HEK293 (cell line): ENCODE data around the gene TLE6.

Experiments used
- CTCF ChIP-seq: fragments of 450-650 bp; formaldehyde crosslinking; IDR thresholded peaks from 2 replicates; pipeline ENCODE4 v1.5.1; 2016; ENCODE audit warnings: missing biosample characterization, missing genetic modification characterization
- HOXD13 ChIP-seq: sonication (generic); formaldehyde crosslinking; IDR thresholded peaks from 2 replicates; pipeline ENCODE4 v1.8.0; 2022; ENCODE audit warnings: missing genetic modification reagents, borderline replicate concordance
- YY1 ChIP-seq: fragments of 450-650 bp; formaldehyde crosslinking; IDR thresholded peaks from 2 replicates; pipeline ENCODE4 v1.5.1; 2018; ENCODE audit warnings: missing biosample characterization, missing genetic modification characterization
- ZNF324 ChIP-seq: fragments of 450-650 bp; formaldehyde crosslinking; IDR thresholded peaks from 2 replicates; pipeline ENCODE4 v1.5.1; 2016; ENCODE audit warnings: missing biosample characterization, missing genetic modification characterization
- ZNF558 ChIP-seq: fragments of 450-650 bp; formaldehyde crosslinking; IDR thresholded peaks from 2 replicates; pipeline ENCODE4 v1.5.1; 2016; ENCODE audit warnings: missing biosample characterization, missing genetic modification characterization

GRCh38 chr19:2982983-2983350 is 5.6 kb downstream of the TLE6 start:
- no peak for TF ChIP-seq HOXD13 (CRISPR knock-in tag)
- TF ChIP-seq ZNF558 = no peak
- no peak for TF ChIP-seq YY1 (tag by site-specific recombination)
- no peak for TF ChIP-seq CTCF
- TF ChIP-seq ZNF324 (tag by site-specific recombination) = no peak
